ENCODE results near the gene PTK6. TPM values are rescaled to one million over a fixed set of nuclear protein-coding genes. Genes with fewer than 3 reads are reported as not detected.
A peak's percentile ranks its signal among the peaks of the same experiment; 100 is the strongest.

PTK6 gene
- total RNA-seq, 4 donors from 2014 or later, result 90.5 to 147 (median 103) TPM

DNA sequence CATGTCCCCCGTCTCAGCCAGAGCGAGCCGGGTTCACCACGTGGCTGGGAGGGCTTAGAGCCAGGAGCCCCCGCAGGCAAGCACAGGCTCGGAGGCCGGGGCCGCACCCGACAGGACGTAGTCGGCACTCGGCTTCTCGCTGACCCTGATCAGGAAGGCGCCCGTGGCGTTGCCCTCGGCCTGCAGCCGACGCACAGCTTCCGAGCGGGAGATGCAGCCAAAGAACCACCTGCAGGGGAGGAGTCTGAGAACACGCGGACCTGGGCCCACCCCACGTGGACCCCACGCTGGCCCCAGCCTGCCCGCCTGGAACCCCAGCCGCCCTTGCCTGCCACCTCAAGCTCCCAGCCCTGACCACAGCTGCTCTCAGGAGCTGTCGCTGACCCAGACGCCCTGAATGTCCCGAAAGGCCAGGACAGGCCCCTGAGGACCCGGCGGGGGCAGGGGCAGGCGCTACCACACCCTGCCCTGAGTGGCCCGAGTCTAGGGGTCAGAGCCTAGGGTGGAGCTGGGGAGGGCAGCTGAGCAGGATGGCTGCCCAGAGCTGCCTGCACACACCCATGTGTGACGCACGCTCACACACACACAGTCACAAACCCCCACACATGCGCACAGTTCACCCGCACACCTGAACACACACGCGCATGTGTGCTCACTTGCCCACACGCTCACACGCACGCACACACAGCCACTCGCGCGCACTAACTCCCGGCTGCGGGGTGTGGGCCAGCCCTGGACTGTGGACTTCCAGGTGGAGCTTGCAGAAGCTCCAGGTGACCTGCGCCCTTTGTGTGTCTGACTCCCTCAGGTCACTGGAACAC is 2.1 kb downstream of the PTK6 start:
- in situ Hi-C loops (cut with MboI; ENCODE audit: low pct_ligation_motif_present in 1 of 4, low pct_unique_long_range_greater_than_20kb in 1 of 4, low sequenced_read_pairs in 3 of 4) (loop anchor here in 1 of 4 donors (25.0 kb wide), 1 partner anchor 102 kb away; the partner anchor contains the start of gene GMEB2), intact Hi-C loops (cut with DNase I; ENCODE audit: low total_unique reads) (loop anchor here (5.0 to 10.0 kb wide), 2 partner anchors 250 to 437 kb away; no protein-coding TSS in a partner anchor)
- H3K27ac ChIP-seq, result peak overlapping the region; percentile 85 to 97 (median 88)
- H3K9me3 ChIP-seq, result no peaks in the 10 kb centered on the region
- H3K4me1 ChIP-seq, result peaks cover 16 to 61% (median 38%) of the 10 kb centered on the region in 4 donors
- peaks cover 10% of the 10 kb centered on the region for H3K27me3 ChIP-seq
- 24% methylated on average over 37 of the region's 49 CpGs; no CpG with 5 or more reads in 1 of the 2 donors for WGBS, 2 donors (ENCODE audit: low coverage in 1 of 2)
- no peaks in the 10 kb centered on the region for H3K36me3 ChIP-seq
- TF ChIP-seq EP300 (IDR thresholded peaks at IDR 0.05; ENCODE audit: low read depth) (peak; percentile 28), CTCF (IDR thresholded peaks at IDR 0.05) (no peak), POLR2A (IDR thresholded peaks at IDR 0.05) (peak; percentile 78), POLR2AphosphoS5 (IDR thresholded peaks at IDR 0.05) (peak; percentile 53 to 91 (median 80))
- H3K4me3 ChIP-seq, result peak overlapping the region in 2 of 4 donors; percentile 5 to 6
- peak; percentile 90 for DNase-seq

DNA sequence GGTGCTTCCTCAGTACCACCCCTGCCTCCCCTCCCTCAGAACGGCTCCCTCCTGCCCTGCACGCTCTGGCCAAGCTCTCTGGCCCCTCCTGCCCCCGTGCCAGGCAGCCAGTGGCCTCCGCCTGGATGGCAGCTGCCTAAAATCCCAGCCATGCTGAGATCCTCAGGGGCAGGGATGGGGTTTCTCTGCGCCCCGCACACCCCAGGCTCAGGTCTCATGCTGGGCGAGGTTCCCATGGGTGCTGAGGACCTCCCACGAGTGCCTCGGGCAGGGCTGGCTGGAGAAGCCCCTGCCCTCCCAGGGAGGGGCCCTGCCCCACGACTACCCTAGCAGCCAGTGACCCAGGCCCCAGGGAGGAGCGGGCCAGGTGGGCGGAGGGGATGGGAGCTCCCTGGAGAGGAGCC is 2.7 kb downstream of the PTK6 start:
- Histone ChIP-seq H3K27me3 (peaks cover 10% of the 10 kb centered on the region), H3K9me3 (no peaks in the 10 kb centered on the region), H3K4me1 (peaks cover 15 to 59% (median 38%) of the 10 kb centered on the region in 4 donors), H3K27ac (peak overlapping the region; percentile 85 to 97 (median 88)), H3K36me3 (no peaks in the 10 kb centered on the region), H3K4me3 (peak overlapping the region in 1 of 4 donors; percentile 5)
- WGBS, 2 donors (ENCODE audit: low coverage in 1 of 2), result 60% methylated on average over 10 of the region's 12 CpGs; no CpG with 5 or more reads in 1 of the 2 donors
- no peak for TF ChIP-seq POLR2AphosphoS5 (IDR thresholded peaks at IDR 0.05)
- no peak for TF ChIP-seq EP300 (IDR thresholded peaks at IDR 0.05; ENCODE audit: low read depth)
- no peak for TF ChIP-seq CTCF (IDR thresholded peaks at IDR 0.05)
- peak; percentile 0 for TF ChIP-seq POLR2A (IDR thresholded peaks at IDR 0.05)
- intact Hi-C loops (cut with DNase I; ENCODE audit: low total_unique reads) (loop anchor here (10.0 kb wide), 1 partner anchor 250 kb away; no protein-coding TSS in a partner anchor), in situ Hi-C loops (cut with MboI; ENCODE audit: low pct_ligation_motif_present in 1 of 4, low pct_unique_long_range_greater_than_20kb in 1 of 4, low sequenced_read_pairs in 3 of 4) (loop anchor here in 1 of 4 donors (25.0 kb wide), 1 partner anchor 103 kb away; the partner anchor contains the start of gene GMEB2)
- no peak for DNase-seq

DNA sequence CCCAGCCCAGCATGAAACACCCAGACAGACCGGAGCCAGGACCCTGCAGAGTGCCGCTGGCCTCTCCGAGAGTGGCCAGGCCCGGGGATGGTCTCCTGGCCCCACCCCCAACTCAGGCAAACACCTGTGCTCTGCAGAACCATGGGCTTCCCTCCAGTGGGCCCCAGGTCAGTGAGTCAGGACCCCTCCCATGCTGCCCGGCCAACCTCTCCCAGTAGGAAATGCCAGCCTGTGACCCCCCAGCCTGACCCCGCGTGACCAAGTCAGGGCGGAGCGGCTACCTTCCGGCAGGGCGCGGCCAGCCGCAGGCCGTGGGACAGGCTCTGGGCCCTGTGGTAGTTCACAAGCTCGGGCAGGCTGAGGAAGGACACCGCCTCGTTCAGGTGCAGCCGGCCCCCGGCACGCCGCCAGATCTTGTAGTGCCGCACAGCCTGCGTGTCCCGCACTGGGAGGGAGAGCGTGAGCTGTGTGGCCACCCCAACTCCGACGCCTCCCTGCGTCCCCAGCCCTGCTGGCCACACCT is 3.2 kb downstream of the PTK6 start:
- TF ChIP-seq EP300 (IDR thresholded peaks at IDR 0.05; ENCODE audit: low read depth) (no peak), CTCF (IDR thresholded peaks at IDR 0.05) (no peak), POLR2AphosphoS5 (IDR thresholded peaks at IDR 0.05) (peak; percentile 41 to 93 (median 82)), POLR2A (IDR thresholded peaks at IDR 0.05) (peak; percentile 82)
- in situ Hi-C loops (cut with MboI; ENCODE audit: low pct_ligation_motif_present in 1 of 4, low pct_unique_long_range_greater_than_20kb in 1 of 4, low sequenced_read_pairs in 3 of 4), result loop anchor here in 1 of 4 donors (25.0 kb wide), 1 partner anchor 103 kb away; the partner anchor contains the start of gene GMEB2

GRCh38 chr20:63533388-63533787 is 3.8 kb downstream of the PTK6 start:
- H3K36me3 ChIP-seq, result no peaks in the 10 kb centered on the region
- peaks cover 10% of the 10 kb centered on the region for H3K27me3 ChIP-seq
- peaks cover 14 to 49% (median 30%) of the 10 kb centered on the region in 4 donors for H3K4me1 ChIP-seq
- DNase-seq, result no peak
- WGBS, 2 donors (ENCODE audit: low coverage in 1 of 2), result 82 to 85% methylated on average over 7 to 14 of the region's 14 CpGs
- peak overlapping the region; percentile 85 to 97 (median 88) for H3K27ac ChIP-seq
- H3K9me3 ChIP-seq, result no peaks in the 10 kb centered on the region
- no peak overlapping the region for H3K4me3 ChIP-seq
- intact Hi-C loops (cut with DNase I; ENCODE audit: low total_unique reads) (loop anchor here (10.0 kb wide), 1 partner anchor 251 kb away; no protein-coding TSS in a partner anchor), in situ Hi-C loops (cut with MboI; ENCODE audit: low pct_ligation_motif_present in 1 of 4, low pct_unique_long_range_greater_than_20kb in 1 of 4, low sequenced_read_pairs in 3 of 4) (loop anchor here in 1 of 4 donors (25.0 kb wide), 1 partner anchor 104 kb away; the partner anchor contains the start of gene GMEB2)
- TF ChIP-seq CTCF (IDR thresholded peaks at IDR 0.05) (no peak), POLR2A (IDR thresholded peaks at IDR 0.05) (no peak), POLR2AphosphoS5 (IDR thresholded peaks at IDR 0.05) (no peak), EP300 (IDR thresholded peaks at IDR 0.05; ENCODE audit: low read depth) (no peak)

More for the DNA sequence above, 3.2 kb downstream of the PTK6 start:
- Histone ChIP-seq H3K36me3 (no peaks in the 10 kb centered on the region), H3K27me3 (peaks cover 10% of the 10 kb centered on the region), H3K27ac (peak overlapping the region; percentile 85 to 97 (median 88)), H3K4me1 (peaks cover 14 to 54% (median 34%) of the 10 kb centered on the region in 4 donors), H3K9me3 (no peaks in the 10 kb centered on the region), H3K4me3 (no peak overlapping the region)
- peak; percentile 89 for DNase-seq
- intact Hi-C loops (cut with DNase I; ENCODE audit: low total_unique reads), result loop anchor here (10.0 kb wide), 1 partner anchor 251 kb away; no protein-coding TSS in a partner anchor
- WGBS, 2 donors (ENCODE audit: low coverage in 1 of 2), result 55% methylated on average over 13 of the region's 28 CpGs; no CpG with 5 or more reads in 1 of the 2 donors

All from transverse colon (tissue), 4 donors.